Karpas-422 (cell line): ENCODE data around the gene DPH1. TPM values are rescaled to one million over a fixed set of nuclear protein-coding genes. Genes with fewer than 3 reads are reported as not detected.
A peak's percentile ranks its signal among the peaks of the same experiment; 100 is the strongest.

Experiments used
- DNase-seq: peaks from one replicate; pipeline ENCODE4 v3.0.0-alpha.2; 2015
- H2AFZ ChIP-seq: fragments of 200-600 bp; sonication (generic); 2 replicates; pipeline ENCODE4 v1.6.1; 2014; ENCODE audit warnings: antibody characterized with exemption, low read length, mixed read lengths
- H3K27ac ChIP-seq: fragments of 200-600 bp; sonication (generic); 2 replicates; pipeline ENCODE4 v1.5.1; 2014; ENCODE audit warnings: mild to moderate bottlenecking, low read length, moderate library complexity
- H3K27me3 ChIP-seq: fragments of 200-600 bp; sonication (generic); 2 replicates; pipeline ENCODE4 v1.6.1; 2014; ENCODE audit warnings: low read length, mixed read lengths
- H3K36me3 ChIP-seq: fragments of 200-600 bp; sonication (generic); 2 replicates; pipeline ENCODE4 v1.6.1; 2014; ENCODE audit warnings: low read length, mixed read lengths; ENCODE audit not compliant: insufficient read depth
- H3K4me1 ChIP-seq: fragments of 200-600 bp; sonication (generic); 2 replicates; pipeline ENCODE4 v1.6.1; 2014; ENCODE audit warnings: mild to moderate bottlenecking, low read length, mixed read lengths
- H3K4me2 ChIP-seq: fragments of 200-600 bp; sonication (generic); 2 replicates; pipeline ENCODE4 v1.6.1; 2014; ENCODE audit warnings: low read length, low read depth, mild to moderate bottlenecking; ENCODE audit not compliant: poor library complexity, severe bottlenecking
- H3K4me3 ChIP-seq: fragments of 200-600 bp; sonication (generic); 2 replicates; pipeline ENCODE4 v1.5.1; 2014; ENCODE audit warnings: mild to moderate bottlenecking, antibody characterized with exemption, low read length, mixed read lengths
- H3K79me2 ChIP-seq: fragments of 200-600 bp; sonication (generic); 2 replicates; pipeline ENCODE4 v1.6.1; 2014; ENCODE audit warnings: mild to moderate bottlenecking, low read length, mixed read lengths
- H3K9ac ChIP-seq: fragments of 200-600 bp; sonication (generic); 2 replicates; pipeline ENCODE4 v1.6.0; 2014; ENCODE audit warnings: low read length
- H3K9me2 ChIP-seq: fragments of 200-600 bp; sonication (generic), shearing (Covaris generic); replicated peaks from 2 replicates; pipeline ENCODE4 v1.6.0; 2014; ENCODE audit warnings: mild to moderate bottlenecking, low read length, moderate library complexity; ENCODE audit not compliant: insufficient read depth
- H3K9me3 ChIP-seq: fragments of 300-700, 200-600 bp; sonication (generic); 2 replicates; pipeline ENCODE4 v1.6.1; 2014; ENCODE audit warnings: low read length, mixed read lengths
- H4K20me1 ChIP-seq: fragments of 200-600 bp; sonication (generic); 2 replicates; pipeline ENCODE4 v1.6.1; 2014; ENCODE audit warnings: mild to moderate bottlenecking, antibody characterized with exemption, low read length, low read depth; ENCODE audit not compliant: insufficient read depth
- total RNA-seq: library from RNA; depleted of rRNA; stranded (reverse); fragments of >200 nt; shearing (Covaris generic); gene quantifications from 2 replicates; pipeline ENCODE4 v1.2.3, GENCODE V29; 2014; ENCODE audit warnings: low replicate concordance

Gene DPH1
- total RNA-seq, 1 experiment from 2014 or later, result 37.5 TPM

- Histone ChIP-seq H3K36me3 (no peaks in the 10 kb centered on the region), H3K9me3 (no peaks in the 10 kb centered on the region), H2AFZ (no peak overlapping the region), H4K20me1 (0 out of 2 replicates have a peak, but pooled peaks cover under 1% of the 10 kb centered on the region), H3K4me3 (no peak overlapping the region), H3K9me2 (no peaks in the 10 kb centered on the region), H3K27ac (no peak overlapping the region), H3K79me2 (peaks cover 15% of the 10 kb centered on the region), H3K9ac (no peak overlapping the region), H3K27me3 (no peaks in the 10 kb centered on the region), H3K4me2 (no peak overlapping the region), H3K4me1 (peaks cover 43% of the 10 kb centered on the region)
- DNase-seq, result no peak
Measured at GRCh38 chr17:2028234-2028614, 1.7 kb upstream of the DPH1 start.

- Histone ChIP-seq H4K20me1 (peaks cover 6% of the 10 kb centered on the region), H3K4me1 (peaks cover 48% of the 10 kb centered on the region), H3K4me2 (no peak overlapping the region), H3K27ac (no peak overlapping the region), H3K27me3 (no peaks in the 10 kb centered on the region), H3K9me2 (no peaks in the 10 kb centered on the region), H3K9me3 (no peaks in the 10 kb centered on the region), H2AFZ (no peak overlapping the region), H3K9ac (no peak overlapping the region), H3K79me2 (peaks cover 15% of the 10 kb centered on the region), H3K36me3 (no peaks in the 10 kb centered on the region), H3K4me3 (no peak overlapping the region)
- no peak for DNase-seq
Measured at GRCh38 chr17:2028737-2029136, 1.2 kb upstream of the DPH1 start.

GRCh38 chr17:2030779-2031163 is 818 bp downstream of the DPH1 start:
- Histone ChIP-seq H3K79me2 (peaks cover 15% of the 10 kb centered on the region), H3K27me3 (no peaks in the 10 kb centered on the region), H3K27ac (peak overlapping the region; percentile 40), H3K4me2 (peak overlapping the region; percentile 86), H3K9me3 (no peaks in the 10 kb centered on the region), H2AFZ (no peak overlapping the region), H3K4me3 (peak overlapping the region; percentile 95), H3K4me1 (peaks cover 52% of the 10 kb centered on the region), H4K20me1 (peaks cover 16% of the 10 kb centered on the region), H3K9me2 (no peaks in the 10 kb centered on the region), H3K36me3 (peaks cover 1% of the 10 kb centered on the region), H3K9ac (peak overlapping the region; percentile 93)
- DNase-seq, result no peak

DNA sequence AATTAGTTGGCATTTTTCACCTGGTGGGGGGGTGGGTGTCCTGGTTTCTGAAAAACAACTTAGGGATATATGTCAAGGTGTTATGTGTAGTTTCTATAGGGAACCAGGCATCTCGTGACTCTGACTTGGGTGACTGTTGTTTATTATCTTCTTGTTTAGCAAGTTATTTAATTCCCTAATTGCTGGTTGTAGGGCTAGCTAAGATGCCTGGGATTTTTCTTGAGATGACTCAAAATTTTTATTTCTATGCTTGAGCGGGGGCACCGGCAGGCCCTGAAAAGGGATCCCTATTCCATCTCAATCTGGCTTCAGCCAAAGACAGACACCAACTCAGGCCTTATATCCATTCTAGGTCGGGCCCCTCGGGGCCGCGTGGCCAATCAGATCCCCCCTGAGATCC is 3.2 kb downstream of the DPH1 start:
- H3K9me3 ChIP-seq, result no peaks in the 10 kb centered on the region
- H3K36me3 ChIP-seq, result peaks cover 13% of the 10 kb centered on the region
- H3K4me1 ChIP-seq, result peaks cover 68% of the 10 kb centered on the region
- H3K9me2 ChIP-seq, result no peaks in the 10 kb centered on the region
- H3K4me3 ChIP-seq, result no peak overlapping the region
- peak overlapping the region; percentile 72 for H3K27ac ChIP-seq
- H2AFZ ChIP-seq, result no peak overlapping the region
- no peak for DNase-seq
- H3K9ac ChIP-seq, result no peak overlapping the region
- peaks cover 28% of the 10 kb centered on the region for H4K20me1 ChIP-seq
- no peak overlapping the region for H3K4me2 ChIP-seq
- no peaks in the 10 kb centered on the region for H3K27me3 ChIP-seq
- H3K79me2 ChIP-seq, result peaks cover 15% of the 10 kb centered on the region

- Histone ChIP-seq H3K4me2 (peak overlapping the region; percentile 55), H3K9me3 (no peaks in the 10 kb centered on the region), H3K4me1 (peaks cover 69% of the 10 kb centered on the region), H3K9ac (peak overlapping the region; percentile 43), H3K27me3 (no peaks in the 10 kb centered on the region), H3K27ac (peak overlapping the region; percentile 72), H3K4me3 (peak overlapping the region; percentile 36; the same call in 1 of the 2 replicates), H4K20me1 (peaks cover 28% of the 10 kb centered on the region), H2AFZ (no peak overlapping the region), H3K36me3 (peaks cover 13% of the 10 kb centered on the region), H3K9me2 (no peaks in the 10 kb centered on the region), H3K79me2 (peaks cover 15% of the 10 kb centered on the region)
- DNase-seq, result peak; percentile 71
Measured at GRCh38 chr17:2034157-2034556, 4.2 kb downstream of the DPH1 start.

GRCh38 chr17:2034806-2035540 is 5.0 kb downstream of the DPH1 start:
- Histone ChIP-seq H3K79me2 (peaks cover 15% of the 10 kb centered on the region), H3K4me3 (peak overlapping the region; percentile 29; the same call in 1 of the 2 replicates), H3K4me1 (peaks cover 69% of the 10 kb centered on the region), H3K9ac (peak overlapping the region; percentile 40), H2AFZ (no peak overlapping the region), H3K27me3 (no peaks in the 10 kb centered on the region), H3K4me2 (peak overlapping the region; percentile 69), H3K9me3 (no peaks in the 10 kb centered on the region), H3K9me2 (no peaks in the 10 kb centered on the region), H4K20me1 (peaks cover 28% of the 10 kb centered on the region), H3K27ac (peak overlapping the region; percentile 14; the same call in 1 of the 2 replicates), H3K36me3 (peaks cover 13% of the 10 kb centered on the region)
- DNase-seq, result peak; percentile 92

DNA sequence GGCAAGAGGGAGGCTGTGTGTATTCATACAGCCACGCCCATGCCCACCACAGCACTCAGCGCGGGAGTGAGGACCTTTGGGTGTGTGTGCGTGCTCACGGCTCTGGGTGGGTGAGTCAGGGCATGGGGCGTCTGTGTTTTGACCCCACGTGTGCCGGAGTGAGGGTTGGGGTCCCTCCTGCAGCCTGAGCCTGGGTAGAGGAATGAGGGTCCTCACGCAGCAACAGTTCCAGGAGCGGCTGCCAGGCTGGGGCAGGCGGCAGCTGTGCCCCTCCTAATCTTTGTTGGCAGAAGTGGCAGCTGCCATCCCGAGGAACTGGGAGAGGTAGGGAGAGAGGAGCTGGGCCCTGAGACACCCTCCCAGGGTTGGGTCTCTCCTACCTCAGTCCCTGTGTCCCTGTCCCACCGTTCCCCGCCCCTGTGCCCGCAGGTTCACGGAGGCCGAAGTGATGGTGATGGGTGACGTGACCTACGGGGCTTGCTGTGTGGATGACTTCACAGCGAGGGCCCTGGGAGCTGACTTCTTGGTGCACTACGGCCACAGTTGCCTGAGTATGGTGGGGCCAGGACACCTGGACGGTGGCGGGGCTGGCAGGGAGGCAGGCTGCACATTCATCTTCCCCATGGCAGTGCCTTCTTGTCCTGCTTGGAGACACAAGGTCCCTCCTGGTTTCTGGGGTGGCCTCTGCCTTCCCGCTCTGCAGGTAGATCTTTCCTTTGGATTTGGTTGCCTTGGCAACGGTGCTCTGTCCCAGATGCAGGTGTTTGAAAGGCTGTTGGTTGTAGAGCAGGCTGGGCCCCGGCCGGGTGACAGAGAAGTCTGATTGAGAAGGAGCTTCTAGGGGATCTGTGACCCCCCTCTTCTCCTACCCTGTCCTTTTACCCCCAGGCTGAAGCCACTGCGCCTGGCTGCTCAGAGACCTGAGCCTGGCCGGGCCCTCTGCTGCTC is 5.9 kb downstream of the DPH1 start:
- peak; percentile 41 for DNase-seq
- Histone ChIP-seq H2AFZ (no peak overlapping the region), H4K20me1 (peaks cover 28% of the 10 kb centered on the region), H3K4me3 (no peak overlapping the region), H3K4me2 (peak overlapping the region; percentile 69), H3K9me3 (no peaks in the 10 kb centered on the region), H3K79me2 (peaks cover 14% of the 10 kb centered on the region), H3K4me1 (peaks cover 68% of the 10 kb centered on the region), H3K27ac (no peak overlapping the region), H3K9me2 (no peaks in the 10 kb centered on the region), H3K27me3 (no peaks in the 10 kb centered on the region), H3K36me3 (peaks cover 17% of the 10 kb centered on the region), H3K9ac (no peak overlapping the region)

DNA sequence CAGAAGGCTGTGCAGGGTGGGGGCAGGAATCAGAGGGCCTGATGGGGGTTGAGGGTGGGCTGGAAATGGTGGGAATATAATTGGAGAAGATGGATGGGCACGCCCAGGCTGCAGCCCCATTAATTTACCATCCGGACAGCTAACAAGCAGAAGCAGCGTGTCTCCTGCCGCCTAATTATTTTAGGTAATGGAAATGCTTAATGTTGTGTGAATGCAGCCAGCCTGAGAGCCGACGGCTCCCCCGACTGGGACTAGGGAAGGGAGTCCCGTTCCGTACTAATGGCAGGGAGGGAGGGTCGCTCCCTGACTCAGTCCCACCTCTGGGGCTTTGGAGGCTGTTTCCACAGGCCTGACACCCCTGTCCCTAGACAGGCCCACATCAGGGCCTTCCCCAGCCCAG is 7.2 kb downstream of the DPH1 start:
- Histone ChIP-seq H3K36me3 (peaks cover 17% of the 10 kb centered on the region), H3K27me3 (no peaks in the 10 kb centered on the region), H3K4me3 (no peak overlapping the region), H4K20me1 (peaks cover 28% of the 10 kb centered on the region), H3K9ac (no peak overlapping the region), H3K9me3 (no peaks in the 10 kb centered on the region), H2AFZ (no peak overlapping the region), H3K27ac (no peak overlapping the region), H3K9me2 (no peaks in the 10 kb centered on the region), H3K4me2 (no peak overlapping the region), H3K79me2 (peaks cover 3% of the 10 kb centered on the region), H3K4me1 (peaks cover 63% of the 10 kb centered on the region)
- DNase-seq, result no peak
